Activated CD4-positive, alpha-beta memory T cell treated with anti-CD3 and anti-CD28 coated beads, Interleukin-2, amount 10 ng/mL, durations not matched to agents 7 days and 5 days (primary cell): ENCODE results near the gene INTS1. TPM values are rescaled to one million over a fixed set of nuclear protein-coding genes. Genes with fewer than 3 reads are reported as not detected.

Experiments used
- CTCF ChIA-PET: fragments of 350-600 bp; sonication (Branson Sonifier 250); formaldehyde crosslinking; loops from one replicate; lab custom pipeline; 2021; ENCODE audit warnings: antibody characterized with exemption, inconsistent platforms; lab: Charles Lee
- POLR2A ChIA-PET: fragments of 350-600 bp; sonication (Branson Sonifier 250); formaldehyde crosslinking; loops from one replicate; lab custom pipeline; 2021; ENCODE audit warnings: antibody characterized with exemption; lab: Charles Lee
- DNase-seq: peaks from one replicate; pipeline ENCODE4 v3.0.0-alpha.2; 2020
- H3K27ac Mint-ChIP-seq: one replicate; pipeline ENCODE4 v1.8.0; 2021; ENCODE audit warnings: mild to moderate bottlenecking, mixed read lengths
- H3K27me3 Mint-ChIP-seq: one replicate; pipeline ENCODE4 v1.8.0; 2021; ENCODE audit warnings: mixed read lengths
- H3K36me3 Mint-ChIP-seq: one replicate; pipeline ENCODE4 v1.8.0; 2021; ENCODE audit warnings: low read depth, mixed read lengths
- H3K4me1 Mint-ChIP-seq: one replicate; pipeline ENCODE4 v1.8.0; 2021; ENCODE audit warnings: mixed read lengths
- H3K4me3 Mint-ChIP-seq: one replicate; pipeline ENCODE4 v1.8.0; 2021; ENCODE audit warnings: mild to moderate bottlenecking, mixed read lengths
- H3K9me3 Mint-ChIP-seq: one replicate; pipeline ENCODE4 v1.8.0; 2021; ENCODE audit warnings: mixed read lengths
- total RNA-seq, 2 experiments: library from RNA; stranded (reverse); gene quantifications; one replicate each; pipeline ENCODE4 v1.2.3, GENCODE V29; 2021

The INTS1 gene
- total RNA-seq, 2 experiments from 2014 or later, result 79.2 to 87.5 TPM

GRCh38 chr7:1461646-1462375, 42.4 kb downstream of the INTS1 start:
- Mint-ChIP-seq H3K4me3 (no peak overlapping the region), H3K4me1 (peaks cover 7% of the 10 kb centered on the region), H3K36me3 (no peaks in the 10 kb centered on the region), H3K9me3 (no peaks in the 10 kb centered on the region), H3K27ac (peak overlapping the region; percentile 5), H3K27me3 (no peaks in the 10 kb centered on the region)
- ChIA-PET POLR2A (no interaction called here), CTCF (no interaction called here)
- no peak for DNase-seq

DNA sequence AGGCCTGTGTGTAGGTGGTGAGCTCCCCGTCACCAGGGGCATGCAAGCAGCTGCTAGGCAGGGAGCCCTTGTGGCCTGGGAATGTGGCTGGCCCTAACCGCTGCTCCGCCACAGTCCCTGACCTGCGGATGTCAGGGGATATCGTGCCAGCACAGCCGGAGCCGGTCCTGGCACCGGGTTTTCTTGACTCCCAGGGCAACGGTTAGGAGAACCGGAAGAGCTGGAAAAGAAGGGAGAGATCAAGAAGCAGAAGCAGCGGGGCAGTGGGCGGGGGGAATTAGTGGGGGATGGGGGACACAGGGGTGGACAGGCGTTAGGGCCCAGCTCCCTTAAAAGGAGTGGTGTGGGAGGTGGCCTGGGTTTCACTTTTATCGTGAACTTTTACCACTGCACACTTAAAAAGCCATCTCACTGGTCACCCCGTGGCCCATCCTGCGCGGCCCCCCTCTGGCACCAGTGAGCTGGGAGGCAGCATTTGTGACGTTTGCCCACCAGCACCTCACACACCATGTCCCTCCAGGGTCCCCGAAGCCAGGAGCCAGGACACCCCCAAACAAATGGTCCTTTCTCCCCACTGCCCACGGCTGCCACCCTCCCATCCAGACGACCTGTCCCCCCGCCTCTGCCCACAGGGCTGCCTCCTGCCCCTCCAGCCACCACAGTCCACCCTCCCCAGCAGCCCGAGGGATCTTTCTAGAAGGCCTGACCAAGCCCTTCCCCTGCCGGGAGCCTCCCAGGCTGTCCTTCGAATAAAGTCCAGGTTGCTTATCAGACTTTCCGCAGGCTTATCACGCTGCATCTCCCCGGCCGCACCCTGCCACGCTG, 43.2 kb downstream of the INTS1 start:
- Mint-ChIP-seq H3K27me3 (no peaks in the 10 kb centered on the region), H3K9me3 (no peaks in the 10 kb centered on the region), H3K4me1 (peaks cover 7% of the 10 kb centered on the region), H3K27ac (no peak overlapping the region), H3K4me3 (no peak overlapping the region), H3K36me3 (no peaks in the 10 kb centered on the region)
- no peak for DNase-seq
- CTCF ChIA-PET, result interaction anchor here (1.2 kb wide), 1 partner anchor 13 kb away, joined by 3 read pairs; no protein-coding TSS in a partner anchor
- POLR2A ChIA-PET, result no interaction called here

GRCh38 chr7:1459920-1460820, 44.0 kb downstream of the INTS1 start:
- Mint-ChIP-seq H3K27ac (no peak overlapping the region), H3K9me3 (no peaks in the 10 kb centered on the region), H3K27me3 (no peaks in the 10 kb centered on the region), H3K4me1 (peaks cover 7% of the 10 kb centered on the region), H3K4me3 (peak overlapping the region; percentile 67), H3K36me3 (no peaks in the 10 kb centered on the region)
- DNase-seq, result no peak
- ChIA-PET CTCF (interaction anchor here (1.2 kb wide), 1 partner anchor 14 kb away, joined by 3 read pairs; no protein-coding TSS in a partner anchor), POLR2A (no interaction called here)

DNA sequence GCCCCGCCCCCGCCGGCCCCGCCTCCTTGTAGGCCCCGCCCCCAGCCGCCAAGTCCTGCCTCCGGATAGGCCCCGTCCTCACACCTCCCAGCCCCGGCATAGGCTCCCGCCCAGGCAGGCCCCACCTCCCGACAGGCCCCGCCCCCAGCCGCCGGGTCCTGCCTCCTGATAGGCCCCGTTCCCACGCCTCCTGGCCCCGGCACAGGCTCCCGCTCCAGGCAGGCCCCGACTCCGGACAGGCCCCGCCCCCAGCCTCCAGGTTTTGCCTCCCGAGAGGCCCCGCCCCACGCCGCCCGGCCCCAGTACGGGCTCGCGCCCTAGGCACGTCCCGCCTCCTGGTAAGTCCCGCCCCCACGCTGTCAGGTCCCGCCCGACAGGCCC, 44.7 kb downstream of the INTS1 start:
- peak; percentile 98 for DNase-seq
- Mint-ChIP-seq H3K27ac (no peak overlapping the region), H3K4me3 (peak overlapping the region; percentile 63), H3K36me3 (no peaks in the 10 kb centered on the region), H3K4me1 (peaks cover 7% of the 10 kb centered on the region), H3K27me3 (no peaks in the 10 kb centered on the region), H3K9me3 (no peaks in the 10 kb centered on the region)
- CTCF ChIA-PET, result no interaction called here
- POLR2A ChIA-PET, result no interaction called here

DNA sequence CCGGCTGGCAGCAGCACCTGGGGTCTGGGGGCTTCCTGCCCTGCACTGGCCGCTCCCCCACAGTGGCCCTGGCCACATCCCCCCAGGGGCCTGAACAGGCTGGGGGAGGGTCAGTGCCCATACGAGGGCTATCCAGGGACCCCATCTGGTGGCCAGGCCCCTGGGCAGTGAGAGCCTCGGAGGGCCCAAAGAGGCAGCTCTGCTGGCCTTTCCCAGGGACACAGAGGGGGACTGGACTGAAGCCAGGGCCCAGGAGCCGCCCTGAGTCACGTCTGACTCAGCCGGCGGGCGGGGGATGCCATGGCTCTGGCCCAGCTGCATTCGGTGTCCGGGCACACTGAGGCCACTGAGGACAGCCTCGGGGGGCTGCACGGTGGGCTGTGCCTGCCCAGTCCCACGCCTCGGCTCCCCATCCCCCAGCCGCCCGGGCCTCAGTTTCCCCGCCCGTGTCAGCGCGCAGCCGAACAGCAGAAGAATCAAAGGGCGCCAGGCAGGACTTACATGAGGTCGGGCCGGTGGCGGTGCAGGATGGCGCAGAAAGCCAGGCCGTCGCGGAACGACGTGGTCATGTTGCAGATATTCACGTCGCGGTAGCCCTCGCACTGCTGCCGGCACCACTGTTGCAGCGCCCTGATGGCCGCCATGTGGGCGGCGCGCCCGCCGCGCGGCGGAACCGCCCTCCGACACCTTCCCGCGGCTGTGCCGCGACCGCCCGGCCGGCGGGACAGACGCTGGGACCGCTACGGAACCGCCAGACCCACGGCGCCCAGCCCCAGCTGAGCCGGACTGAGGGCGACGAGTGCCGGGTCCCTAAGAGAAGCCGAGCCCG, 45.3 kb downstream of the INTS1 start, which contains the start of gene MICALL2:
TSS of gene MICALL2 (minus strand) at position 788 of the 829 bp plus-strand sequence. CDS start at position 644, 144 bp downstream.
- ChIA-PET POLR2A (no interaction called here), CTCF (no interaction called here)

DNA sequence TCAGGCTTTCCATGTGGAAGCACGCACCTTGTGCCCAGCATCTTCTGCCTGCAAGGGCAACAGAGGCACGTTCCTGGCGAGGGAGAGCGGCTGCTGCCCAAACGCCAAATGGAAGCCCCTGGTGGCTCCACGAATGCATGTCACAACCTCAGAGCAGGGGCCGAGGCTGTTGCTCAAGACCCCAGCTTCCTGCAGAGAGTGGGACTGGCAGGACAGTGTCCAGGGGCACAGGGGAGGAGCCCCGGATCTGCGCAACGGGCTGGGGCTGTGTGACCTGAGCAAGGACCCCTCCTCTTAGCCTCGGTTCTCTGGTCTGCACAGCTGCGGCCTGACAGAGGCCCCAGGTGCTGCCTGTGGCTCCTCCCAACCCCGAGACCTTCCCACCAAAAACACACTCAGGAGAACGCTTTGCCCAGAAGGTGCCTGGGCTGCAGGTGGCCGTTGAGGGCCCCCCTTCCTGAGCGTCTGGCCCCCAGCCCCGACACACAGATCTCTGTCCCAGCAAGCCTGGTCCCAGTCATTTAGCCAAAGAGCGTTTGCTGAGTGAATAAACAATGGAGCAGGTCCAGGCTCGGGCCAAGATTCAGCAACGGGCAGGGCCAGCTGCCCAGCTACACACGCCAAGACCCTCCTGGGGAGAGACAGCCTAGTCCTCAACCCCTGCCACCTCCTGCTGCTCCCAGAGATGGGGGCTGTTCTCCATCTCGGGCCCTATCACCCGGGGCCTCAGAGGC, 46.1 kb downstream of the INTS1 start:
- ChIA-PET CTCF (no interaction called here), POLR2A (no interaction called here)
- Mint-ChIP-seq H3K4me1 (peaks cover 7% of the 10 kb centered on the region), H3K36me3 (no peaks in the 10 kb centered on the region), H3K9me3 (no peaks in the 10 kb centered on the region), H3K27me3 (no peaks in the 10 kb centered on the region), H3K27ac (no peak overlapping the region), H3K4me3 (peak overlapping the region; percentile 43)
- no peak for DNase-seq

More for the DNA sequence above, 45.3 kb downstream of the INTS1 start, which contains the start of gene MICALL2:
- Mint-ChIP-seq H3K27ac (no peak within 1 kb of the TSS), H3K9me3 (no peaks in the 10 kb centered on the region), H3K4me1 (peaks cover 7% of the 10 kb centered on the region), H3K4me3 (peak within 1 kb of the TSS; percentile 67), H3K36me3 (no peaks in the 10 kb centered on the region), H3K27me3 (no peaks in the 10 kb centered on the region)
- peak; percentile 27 for DNase-seq

DNA sequence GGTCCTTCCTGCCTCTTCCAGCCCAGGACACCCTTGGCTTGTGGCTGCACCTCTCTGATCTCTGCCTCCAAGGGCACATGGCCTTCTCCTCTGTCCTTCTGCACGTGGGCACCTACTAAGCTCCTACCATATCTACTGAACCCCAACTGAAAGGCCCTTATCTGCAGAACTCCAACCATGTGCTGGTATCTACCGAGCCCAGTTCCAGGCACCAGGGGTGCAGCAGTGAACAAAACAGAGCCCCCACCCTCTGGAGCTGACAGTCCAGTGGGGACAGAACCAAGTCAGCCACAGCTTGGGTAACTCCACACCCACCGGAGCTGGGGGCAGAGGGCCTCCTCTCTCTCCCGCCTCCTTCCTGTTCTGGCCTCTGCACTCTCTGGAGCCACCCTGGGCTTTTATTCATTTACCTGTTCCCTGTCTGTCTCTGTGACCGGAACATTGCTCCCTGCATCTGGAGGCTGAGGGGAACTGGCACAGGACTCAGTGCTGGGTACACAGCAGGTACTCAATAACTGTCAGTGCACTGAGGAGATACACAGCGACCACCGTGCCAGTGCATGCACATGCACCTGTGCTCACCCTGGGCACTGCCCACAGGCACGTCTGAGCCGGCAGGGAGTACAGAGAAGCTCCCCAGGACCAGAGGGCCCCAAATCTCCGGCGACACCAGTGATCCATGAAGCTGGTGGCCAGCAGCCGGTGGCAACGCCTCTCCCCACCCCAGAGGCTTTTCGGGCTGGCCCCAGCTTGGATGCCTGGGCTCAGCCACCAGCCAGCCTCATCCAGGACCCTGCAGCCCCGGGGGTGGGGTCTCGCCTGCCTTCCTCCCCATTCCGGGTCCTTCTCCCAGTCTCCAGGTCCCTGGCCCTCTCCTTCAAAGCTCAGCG, 46.9 kb downstream of the INTS1 start:
- no peaks in the 10 kb centered on the region for H3K9me3 Mint-ChIP-seq
- H3K4me3 Mint-ChIP-seq, result no peak overlapping the region
- no peak for DNase-seq
- H3K4me1 Mint-ChIP-seq, result peaks cover 7% of the 10 kb centered on the region
- CTCF ChIA-PET, result interaction anchor here (1.1 kb wide), 1 partner anchor 25 kb away, joined by 3 read pairs; no protein-coding TSS in a partner anchor
- POLR2A ChIA-PET, result no interaction called here
- no peaks in the 10 kb centered on the region for H3K36me3 Mint-ChIP-seq
- H3K27ac Mint-ChIP-seq, result no peak overlapping the region
- no peaks in the 10 kb centered on the region for H3K27me3 Mint-ChIP-seq

DNA sequence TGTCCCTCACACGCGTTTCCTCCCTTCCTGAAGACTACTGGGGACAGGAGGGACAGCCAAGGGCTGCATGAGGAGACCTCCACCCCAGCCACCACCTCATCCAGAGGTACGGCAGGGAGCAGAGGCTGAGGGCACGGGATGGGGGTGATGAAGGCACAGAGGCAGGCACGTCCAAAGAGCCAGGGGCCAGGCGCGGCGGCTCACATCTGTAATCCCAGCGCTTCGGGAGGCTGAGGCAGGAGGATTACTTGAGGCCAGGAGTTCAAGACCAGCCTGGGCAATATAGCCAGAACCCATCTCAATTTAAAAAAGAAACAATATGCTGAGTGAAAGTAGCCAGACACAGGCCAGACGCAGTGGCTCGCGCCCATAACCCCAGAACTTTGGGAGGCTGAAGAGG, 48.2 kb downstream of the INTS1 start:
- DNase-seq, result no peak
- no peaks in the 10 kb centered on the region for H3K36me3 Mint-ChIP-seq
- no peak overlapping the region for H3K4me3 Mint-ChIP-seq
- no peaks in the 10 kb centered on the region for H3K27me3 Mint-ChIP-seq
- H3K27ac Mint-ChIP-seq, result no peak overlapping the region
- CTCF ChIA-PET, result no interaction called here
- H3K9me3 Mint-ChIP-seq, result no peaks in the 10 kb centered on the region
- peaks cover 6% of the 10 kb centered on the region for H3K4me1 Mint-ChIP-seq
- POLR2A ChIA-PET, result no interaction called here

- Mint-ChIP-seq H3K36me3 (no peaks in the 10 kb centered on the region), H3K27me3 (no peaks in the 10 kb centered on the region), H3K4me3 (no peak overlapping the region), H3K27ac (no peak overlapping the region), H3K4me1 (peaks cover 3% of the 10 kb centered on the region), H3K9me3 (no peaks in the 10 kb centered on the region)
- ChIA-PET CTCF (no interaction called here), POLR2A (no interaction called here)
- DNase-seq, result no peak
Observed at GRCh38 chr7:1455241-1455939, 48.8 kb downstream of the INTS1 start.

- ChIA-PET CTCF (no interaction called here), POLR2A (no interaction called here)
- Mint-ChIP-seq H3K4me1 (no peaks in the 10 kb centered on the region), H3K4me3 (no peak overlapping the region), H3K27ac (no peak overlapping the region), H3K36me3 (no peaks in the 10 kb centered on the region), H3K9me3 (no peaks in the 10 kb centered on the region), H3K27me3 (no peaks in the 10 kb centered on the region)
- DNase-seq, result no peak
Observed at GRCh38 chr7:1454542-1454941, 49.6 kb downstream of the INTS1 start.
